Stimulated activated CD8-positive, alpha-beta memory T cell treated with anti-CD3 and anti-CD28 coated beads, Interleukin-4, amount 100 ng/mL, for 4 hours (primary cell): ENCODE results near the gene HOXC12.
A peak's percentile ranks its signal among the peaks of the same experiment; 100 is the strongest.

Experiments
- DNase-seq, 2 donors: peaks; one replicate each; pipeline ENCODE4 v3.0.0-alpha.2; 2020; ENCODE audit warnings: low read depth in 2 of 2, low spot score in 1 of 2

The HOXC12 gene

DNA sequence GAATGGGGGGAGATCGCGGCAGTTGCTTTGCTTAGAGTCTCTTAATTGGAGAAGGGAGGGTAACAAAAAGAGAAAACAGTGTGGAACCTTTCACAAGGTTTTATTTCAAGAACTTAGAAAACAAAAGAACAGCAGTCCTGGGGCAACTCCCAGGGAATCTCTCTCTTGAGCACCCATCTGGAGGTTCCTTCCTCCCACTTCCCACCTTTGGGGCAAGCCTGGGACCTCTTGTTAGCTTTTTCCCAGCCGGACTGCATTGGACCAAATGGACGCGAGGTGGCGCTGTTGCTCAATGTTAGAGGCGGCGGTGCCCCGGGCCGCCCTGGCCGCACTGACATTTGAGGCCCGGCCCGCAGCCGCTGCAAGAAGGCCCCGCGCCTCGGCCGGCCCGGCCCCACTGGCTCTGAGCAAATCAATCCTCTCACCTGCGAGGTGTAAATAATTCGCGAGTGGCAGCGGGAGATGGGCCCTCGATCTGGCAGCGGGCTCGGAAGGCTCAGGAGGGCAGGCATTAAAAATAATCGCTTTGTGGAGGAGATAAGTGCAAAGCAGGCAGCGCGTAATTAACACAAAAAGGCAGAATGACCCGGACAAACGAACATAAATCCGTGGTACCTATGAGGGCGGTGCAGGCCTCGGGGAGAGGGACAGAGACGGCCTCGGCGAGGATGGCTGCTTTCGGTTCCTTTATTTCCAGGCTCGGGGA, 51.3 kb downstream of the HOXC12 start:
- peak; percentile 53 to 80 for DNase-seq

DNA sequence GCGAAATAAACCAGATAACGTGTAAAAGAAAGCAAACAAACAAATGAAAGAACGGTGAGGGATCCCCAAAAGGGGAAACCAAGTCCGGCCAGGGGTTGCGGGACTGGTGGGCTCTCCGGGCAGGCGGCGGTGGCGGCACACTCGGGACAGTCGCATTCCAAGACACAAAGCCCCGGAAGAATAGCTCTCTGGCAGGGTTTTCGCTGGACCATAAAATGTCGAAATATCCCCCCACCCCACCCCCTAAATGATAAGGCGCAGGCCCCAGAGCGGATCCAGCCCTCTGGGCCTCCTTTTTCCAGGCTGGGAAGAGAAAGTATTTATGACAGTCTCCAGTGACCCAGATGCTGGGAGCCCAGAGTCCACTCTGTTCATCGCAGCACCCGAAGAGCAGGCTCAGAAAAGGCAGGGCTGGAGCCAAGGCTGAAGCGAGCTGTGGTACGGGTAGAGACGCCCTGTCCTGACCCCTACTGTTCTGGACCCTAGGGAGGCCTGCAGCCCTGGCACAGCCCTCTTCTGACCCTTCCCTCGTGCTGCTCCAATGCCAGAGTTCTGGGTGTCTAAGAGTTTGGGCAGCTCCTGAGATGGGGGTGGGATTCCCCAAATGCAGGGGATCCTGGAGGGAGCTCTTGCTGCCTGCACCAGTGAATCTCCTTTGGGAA, 52.0 kb downstream of the HOXC12 start:
- DNase-seq: no peak

DNA sequence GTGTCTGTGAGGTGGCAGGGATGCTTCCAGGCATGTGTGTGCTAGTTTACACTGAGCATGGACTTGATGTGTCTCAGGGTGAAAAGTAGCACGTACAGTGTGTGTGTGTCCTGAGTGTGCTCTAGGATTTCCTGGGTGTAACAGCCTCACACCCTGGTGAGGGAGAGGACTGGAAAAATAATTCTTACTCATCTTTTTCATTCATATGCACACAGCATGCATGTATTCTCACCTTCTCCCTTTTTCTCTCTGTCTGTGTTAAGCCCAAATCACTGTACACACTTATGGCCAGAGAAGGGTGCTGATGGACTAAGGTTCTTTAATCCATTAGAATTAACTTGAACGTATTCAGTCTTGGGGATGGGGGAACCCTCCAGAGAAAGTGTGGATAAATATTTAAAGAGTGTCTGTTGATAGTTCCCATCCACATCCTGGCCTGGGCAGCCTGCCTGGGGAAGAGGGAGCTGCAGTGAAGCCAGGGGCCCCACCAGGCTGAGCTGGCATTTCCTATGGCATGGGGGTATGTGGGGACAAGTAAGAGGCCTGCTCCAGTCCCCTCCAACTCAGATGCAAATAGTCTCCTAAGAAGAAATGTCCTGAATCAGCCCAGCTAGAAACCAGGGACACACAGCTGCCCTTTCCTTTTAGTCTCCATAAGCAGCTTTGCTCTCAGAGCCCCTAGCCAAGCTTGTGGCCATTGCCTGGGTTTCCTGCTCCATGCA, 53.0 kb downstream of the HOXC12 start:
- DNase-seq: no peak

DNA sequence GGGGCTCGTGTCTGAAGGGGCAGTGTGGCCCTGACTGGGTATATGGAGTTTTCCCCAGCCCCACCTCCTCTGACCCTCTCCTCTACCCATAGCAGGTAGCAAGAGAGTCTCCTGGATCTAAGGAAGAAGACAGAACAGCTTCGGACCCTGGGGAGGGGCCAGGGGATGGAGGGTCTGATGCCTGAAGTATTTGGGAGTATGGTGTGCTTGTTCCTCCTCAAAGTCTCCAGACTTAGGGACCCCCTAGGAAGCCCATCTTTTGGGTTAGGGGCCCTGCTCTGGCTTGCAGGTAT, 53.5 kb downstream of the HOXC12 start:
- no peak for DNase-seq
